GM18526 (cell line): Measurements from ENCODE around the gene PIK3CG.

Source experiments
- POLR2A ChIP-seq: IDR thresholded peaks from 3 replicates; pipeline ENCODE4 v1.6.1; 2011; ENCODE audit not compliant: insufficient read length; ENCODE audit errors: extremely low read depth

The PIK3CG gene

DNA sequence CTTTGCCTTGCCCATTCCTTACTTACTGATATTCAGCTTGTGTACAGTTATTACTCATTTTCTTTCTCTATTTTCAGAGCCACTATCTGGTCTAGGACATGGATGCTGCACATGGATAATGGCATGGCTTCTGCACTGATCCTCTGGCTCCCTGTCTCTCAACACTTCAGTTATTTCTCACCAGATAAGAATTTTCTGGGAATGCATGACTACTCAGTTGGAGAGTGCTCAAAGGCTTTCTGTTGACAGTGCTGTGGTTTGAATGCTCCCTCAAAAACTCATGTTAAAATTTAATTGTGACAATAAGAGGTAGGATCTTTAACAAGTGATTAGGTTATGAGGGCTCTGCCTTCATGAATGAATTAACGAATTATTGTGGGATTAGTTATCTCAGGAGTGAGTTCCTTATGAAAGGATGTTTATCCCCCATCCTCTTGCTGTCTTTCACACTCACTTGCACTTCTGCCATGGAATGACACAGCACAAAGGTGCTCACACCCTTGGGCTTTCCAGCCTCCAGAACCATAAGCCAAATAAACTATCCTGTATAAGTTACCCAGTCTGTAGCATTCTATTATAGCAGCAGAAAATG is 16.1 kb upstream of the PIK3CG start:
- no peak for TF ChIP-seq POLR2A

DNA sequence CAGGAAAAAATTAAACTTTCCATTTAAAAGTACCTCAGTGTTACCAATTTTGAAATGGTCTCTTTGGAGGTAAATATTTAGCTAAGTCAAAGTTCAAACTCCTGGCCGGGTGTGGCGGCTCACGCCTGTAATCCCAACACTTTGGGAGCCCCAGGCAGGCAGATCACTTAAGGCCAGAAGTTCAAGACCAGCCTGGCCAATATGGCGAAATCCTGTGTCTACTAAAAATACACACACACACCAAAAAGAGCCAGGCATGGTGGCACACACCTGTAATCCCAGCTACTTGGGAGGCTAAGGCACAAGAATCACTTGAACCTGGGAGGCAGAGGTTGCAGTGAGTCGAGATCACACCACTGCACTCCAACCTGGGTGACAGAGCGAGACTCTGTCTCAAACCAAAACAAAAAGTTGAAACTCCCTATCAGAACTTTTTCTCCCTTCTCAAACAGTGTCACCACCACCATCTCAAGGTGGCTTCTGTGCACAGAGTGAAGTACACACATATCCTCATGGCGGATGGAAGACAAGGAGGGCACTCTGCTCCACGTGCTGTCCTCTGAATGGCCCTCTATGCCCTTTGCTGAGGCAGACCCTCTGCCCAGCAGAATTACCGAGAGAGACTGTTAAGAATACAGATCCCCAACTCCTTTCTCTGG is 11.7 kb upstream of the PIK3CG start:
- no peak for TF ChIP-seq POLR2A

DNA sequence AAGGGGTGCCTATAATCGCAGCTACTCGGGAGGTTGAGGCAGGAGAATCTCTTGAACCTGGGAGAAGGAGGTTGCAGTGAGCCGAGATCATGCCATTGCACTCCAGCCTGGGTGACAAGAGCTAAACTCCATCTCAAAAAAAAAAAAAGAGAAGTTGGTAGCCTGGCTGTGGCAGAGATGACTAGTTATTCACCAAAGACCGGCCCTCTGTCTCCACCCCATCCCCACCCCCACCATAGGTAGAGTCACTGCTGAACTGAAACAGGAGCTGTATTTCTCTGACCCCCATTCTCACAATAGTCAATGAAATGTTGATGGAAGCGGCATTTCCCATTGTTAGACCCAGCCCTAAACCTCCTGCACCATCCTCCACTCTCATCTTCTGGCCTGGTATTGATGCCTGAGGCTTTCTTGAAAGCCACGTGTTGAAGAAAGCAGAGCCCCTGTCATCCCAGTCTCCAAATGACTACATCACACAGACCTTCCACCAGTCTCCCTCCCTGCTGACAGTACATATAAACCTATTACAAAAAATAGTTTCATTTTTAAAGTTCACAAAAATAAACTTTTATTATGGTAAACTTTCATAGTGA is 9.4 kb upstream of the PIK3CG start:
- no peak for TF ChIP-seq POLR2A

DNA sequence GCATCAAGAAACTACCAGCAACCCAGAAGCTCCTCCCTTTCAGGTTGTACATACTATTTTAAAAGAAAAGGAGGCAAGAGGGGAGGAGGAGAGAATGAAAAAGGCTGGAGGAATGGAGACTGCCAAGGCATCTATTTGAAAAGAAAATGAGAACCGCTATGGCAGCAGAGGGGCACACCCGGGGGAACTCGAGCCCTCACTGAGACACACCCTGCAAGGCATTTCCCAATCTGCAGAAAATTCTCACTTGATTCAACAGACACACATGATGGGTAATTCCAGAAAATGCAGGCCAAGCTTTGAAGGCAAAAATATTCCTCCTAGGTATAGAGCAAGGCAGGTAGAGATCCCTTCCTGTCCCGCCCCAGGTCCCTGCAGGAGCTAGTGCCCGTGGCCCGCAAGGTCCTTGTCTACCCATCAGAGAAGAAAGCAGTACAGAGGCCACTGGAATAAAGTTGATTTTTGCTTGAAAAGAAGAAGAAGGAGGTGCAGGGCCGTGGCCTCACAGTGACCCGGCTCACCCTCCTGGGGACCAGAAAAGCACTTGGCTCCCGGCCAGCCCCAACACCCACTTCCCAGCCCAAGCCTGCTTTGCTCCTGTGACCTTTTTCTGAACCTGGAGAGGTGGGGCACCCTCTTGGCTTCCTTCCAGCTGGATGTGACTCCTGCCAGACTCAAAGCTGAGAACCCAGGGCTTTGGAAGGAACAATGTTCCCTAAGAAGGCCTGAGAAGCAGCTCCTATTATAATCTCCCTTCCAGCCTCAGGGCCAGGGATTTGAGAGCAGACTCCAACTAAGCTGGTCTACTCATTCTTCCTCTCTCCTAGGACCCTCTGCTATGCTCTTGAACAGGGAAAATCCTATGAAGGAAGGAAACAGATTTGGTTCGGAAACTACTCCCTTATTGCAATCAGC is 6.2 kb upstream of the PIK3CG start:
- TF ChIP-seq POLR2A = no peak

DNA sequence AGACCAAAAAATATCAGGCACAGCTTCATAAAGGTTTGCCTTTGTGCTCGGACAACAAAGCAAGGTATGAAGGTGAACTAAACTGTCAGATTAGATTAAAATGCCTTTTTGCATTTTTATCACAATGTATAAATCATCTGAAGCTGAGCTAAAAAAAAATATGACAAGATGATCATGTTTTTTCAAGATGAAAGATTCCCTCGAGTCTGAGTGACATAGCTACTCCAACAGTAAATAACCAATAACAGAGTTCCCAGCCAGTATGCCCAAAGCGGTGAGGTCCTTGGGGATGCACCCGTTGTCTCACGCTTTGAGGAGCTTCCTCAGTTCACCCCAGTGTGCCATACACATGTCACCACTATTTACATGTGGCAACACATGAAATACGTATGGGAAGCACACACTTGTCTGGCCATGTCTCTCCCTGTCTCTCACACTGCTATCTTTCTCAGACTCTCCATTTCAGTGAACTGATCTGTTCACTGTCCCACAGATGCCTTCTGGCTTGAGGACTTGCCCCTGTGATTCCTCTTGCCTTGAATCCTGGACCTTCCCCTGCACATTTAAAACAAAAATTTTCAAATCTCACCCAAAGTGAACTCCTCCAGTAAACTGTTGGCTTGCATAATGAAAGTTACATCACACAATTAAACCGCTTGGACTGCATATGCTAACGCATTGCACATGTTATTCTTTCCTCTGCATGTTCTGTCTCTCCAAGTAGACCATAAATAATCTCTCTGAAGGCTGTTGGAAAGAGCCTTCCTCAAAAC is 2.6 kb upstream of the PIK3CG start:
- no peak for TF ChIP-seq POLR2A

DNA sequence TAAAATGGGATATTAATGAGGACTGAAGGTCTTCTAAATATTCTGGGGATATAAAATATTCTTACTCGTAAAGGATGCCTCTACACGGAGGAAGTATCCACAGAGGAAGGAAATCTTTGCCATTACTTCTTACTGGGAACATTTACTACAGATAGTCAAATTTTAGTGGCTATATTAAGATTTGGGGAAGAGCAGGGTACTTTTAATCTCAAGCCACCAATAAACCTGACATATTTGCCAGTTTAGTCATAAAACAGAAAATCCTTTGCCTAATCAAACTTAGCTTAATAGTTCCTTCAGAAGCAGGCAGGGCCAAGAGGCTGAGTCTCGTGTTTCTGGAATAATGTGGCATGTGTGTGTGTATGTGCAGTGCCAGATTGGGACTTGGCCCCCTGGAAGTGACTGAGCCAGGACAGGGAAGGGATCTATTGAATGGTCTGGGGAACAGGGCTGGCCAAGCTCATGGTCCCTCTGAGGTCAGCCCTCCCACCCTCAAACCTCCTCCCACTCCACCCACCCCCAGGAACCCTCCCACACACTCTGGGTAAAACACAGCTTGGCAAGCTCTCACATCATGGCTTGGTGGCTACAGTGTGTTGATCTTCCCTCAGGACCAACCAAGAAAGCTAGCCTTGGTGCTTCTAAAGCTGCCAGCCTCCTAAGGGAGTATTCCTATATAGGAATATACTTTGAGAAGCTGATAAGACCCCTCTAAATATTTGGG is 1.6 kb upstream of the PIK3CG start:
- no peak for TF ChIP-seq POLR2A

DNA sequence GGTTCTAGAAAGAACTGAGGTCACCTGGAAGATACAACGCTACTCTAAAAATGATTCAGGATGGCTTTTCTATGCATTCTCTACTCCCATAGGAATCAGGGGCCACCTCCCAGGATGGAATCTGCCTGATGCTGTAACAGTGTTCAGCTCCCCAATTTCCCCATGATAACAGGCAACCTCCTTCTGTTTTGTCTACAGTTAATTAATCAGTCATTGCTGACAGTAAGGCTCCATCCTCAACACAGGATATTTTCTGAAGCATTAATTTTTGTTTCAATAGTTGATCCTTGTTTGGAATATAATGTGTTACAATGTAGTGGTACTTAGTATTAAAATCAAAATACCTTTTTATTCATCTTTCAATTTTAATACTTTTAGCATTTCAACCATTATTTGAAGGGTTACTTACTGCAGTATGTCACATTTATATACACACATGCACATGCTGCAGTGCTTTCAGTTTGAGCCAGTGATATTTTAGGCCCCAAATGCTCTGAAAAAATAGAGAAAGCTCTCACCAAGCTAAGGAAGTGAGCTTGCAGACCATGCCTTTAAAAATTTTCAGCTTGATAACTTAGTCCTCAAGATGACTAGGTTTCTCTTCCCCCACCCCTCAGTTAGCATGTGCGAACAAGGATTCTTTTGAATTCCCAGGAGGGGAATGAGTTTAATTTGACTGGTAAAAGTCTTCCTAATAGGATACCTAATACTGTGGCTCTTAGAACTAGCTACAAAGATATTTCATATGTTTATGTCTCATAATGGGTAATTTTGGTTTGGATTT is 592 bp upstream of the PIK3CG start:
- TF ChIP-seq POLR2A = no peak

DNA sequence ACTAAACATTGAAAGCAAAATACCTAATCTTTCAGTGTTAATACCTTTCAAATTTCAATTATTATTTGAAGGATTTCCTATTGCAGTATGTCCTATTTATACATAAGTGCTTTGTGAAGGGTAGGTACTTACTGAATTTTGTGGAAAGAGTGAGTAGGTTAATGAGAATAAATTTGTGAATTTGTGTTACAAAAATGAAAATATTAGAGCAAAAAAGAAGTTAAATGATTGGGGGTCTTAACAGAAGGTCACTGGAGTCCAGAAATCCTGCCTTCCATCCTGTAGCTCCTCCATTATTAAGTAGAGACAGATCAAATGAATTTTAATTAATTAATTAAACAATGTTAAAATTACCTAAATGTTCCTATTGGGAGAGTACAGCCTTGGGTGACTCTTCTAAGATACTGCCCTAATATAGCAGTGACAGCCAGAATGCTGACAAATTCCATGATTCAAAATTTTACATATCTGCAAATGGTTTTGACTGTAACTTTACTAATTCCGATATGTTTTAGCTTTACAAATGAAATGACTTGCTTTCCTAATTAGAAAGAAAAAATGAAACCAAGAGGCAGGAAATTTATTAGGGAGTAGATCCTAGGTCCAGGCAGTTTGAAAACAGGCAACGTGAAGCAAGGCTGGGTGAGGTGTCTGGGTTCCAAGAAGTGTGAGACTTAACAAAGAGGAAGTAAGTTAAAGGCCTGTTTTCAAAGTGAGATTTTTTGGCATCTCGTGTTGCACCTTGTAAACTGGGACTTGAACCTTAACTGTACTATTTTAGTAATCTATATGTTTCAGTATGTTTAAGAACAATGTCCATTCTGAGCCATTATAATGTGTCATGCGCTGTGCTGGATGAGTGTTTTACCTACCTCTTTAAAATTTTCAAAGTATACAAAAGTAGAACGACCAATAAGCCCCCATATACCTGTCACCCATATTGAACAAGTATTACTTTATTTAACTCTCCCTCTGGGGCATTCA is 1.5 kb downstream of the PIK3CG start:
- no peak for TF ChIP-seq POLR2A

DNA sequence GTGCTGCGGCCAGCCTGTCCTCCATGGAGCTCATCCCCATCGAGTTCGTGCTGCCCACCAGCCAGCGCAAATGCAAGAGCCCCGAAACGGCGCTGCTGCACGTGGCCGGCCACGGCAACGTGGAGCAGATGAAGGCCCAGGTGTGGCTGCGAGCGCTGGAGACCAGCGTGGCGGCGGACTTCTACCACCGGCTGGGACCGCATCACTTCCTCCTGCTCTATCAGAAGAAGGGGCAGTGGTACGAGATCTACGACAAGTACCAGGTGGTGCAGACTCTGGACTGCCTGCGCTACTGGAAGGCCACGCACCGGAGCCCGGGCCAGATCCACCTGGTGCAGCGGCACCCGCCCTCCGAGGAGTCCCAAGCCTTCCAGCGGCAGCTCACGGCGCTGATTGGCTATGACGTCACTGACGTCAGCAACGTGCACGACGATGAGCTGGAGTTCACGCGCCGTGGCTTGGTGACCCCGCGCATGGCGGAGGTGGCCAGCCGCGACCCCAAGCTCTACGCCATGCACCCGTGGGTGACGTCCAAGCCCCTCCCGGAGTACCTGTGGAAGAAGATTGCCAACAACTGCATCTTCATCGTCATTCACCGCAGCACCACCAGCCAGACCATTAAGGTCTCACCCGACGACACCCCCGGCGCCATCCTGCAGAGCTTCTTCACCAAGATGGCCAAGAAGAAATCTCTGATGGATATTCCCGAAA is 2.7 kb downstream of the PIK3CG start:
- TF ChIP-seq POLR2A = no peak

DNA sequence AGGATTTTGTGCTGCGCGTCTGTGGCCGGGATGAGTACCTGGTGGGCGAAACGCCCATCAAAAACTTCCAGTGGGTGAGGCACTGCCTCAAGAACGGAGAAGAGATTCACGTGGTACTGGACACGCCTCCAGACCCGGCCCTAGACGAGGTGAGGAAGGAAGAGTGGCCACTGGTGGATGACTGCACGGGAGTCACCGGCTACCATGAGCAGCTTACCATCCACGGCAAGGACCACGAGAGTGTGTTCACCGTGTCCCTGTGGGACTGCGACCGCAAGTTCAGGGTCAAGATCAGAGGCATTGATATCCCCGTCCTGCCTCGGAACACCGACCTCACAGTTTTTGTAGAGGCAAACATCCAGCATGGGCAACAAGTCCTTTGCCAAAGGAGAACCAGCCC is 3.3 kb downstream of the PIK3CG start:
- no peak for TF ChIP-seq POLR2A

DNA sequence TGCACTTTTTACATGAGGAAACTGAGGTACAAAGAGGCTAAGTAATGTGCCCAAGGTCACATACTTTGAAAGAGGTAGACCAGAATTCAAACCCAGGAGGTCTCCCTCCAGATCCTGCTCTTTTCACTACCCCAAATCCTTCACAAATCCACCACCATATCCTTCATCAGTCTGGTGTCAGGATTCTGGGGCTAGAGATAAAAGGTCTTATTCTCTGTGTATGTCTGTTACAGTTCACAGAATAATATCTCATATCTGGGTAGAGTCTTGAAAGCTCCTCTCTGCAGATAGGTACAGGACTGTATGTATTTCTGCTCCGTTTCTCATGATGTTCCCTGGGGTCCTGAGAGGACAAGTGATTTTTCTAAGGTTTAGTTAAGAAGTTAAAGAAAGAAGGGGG is 4.9 kb downstream of the PIK3CG start:
- TF ChIP-seq POLR2A = no peak

DNA sequence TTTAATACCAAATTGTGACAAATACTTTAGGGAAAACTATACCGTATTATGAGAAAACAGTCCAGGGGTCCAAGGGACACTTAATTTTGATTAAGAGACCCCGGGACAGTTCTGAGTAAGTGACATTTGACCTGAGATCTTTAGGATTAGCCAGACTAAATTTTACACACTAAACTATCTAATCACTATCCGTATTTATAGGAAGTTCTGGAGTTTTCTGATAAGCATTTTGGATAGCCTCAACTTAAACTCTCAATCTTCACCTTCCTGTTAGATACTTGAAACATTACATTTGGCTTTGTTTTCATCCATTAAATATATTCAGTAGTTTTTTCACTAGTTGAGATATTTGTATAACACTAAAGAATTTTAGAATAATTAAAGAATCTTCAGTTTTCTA is 5.4 kb downstream of the PIK3CG start:
- no peak for TF ChIP-seq POLR2A
